SJSA1 (cell line): Measurements from ENCODE around the gene VEGFC. TPM values are rescaled to one million over a fixed set of nuclear protein-coding genes. Genes with fewer than 3 reads are reported as not detected.

ENCODE experiments used
- DNase-seq, 2 experiments: peaks; one replicate each; pipeline ENCODE4 v3.0.0-alpha.2; 2015 to 2020; ENCODE audit warnings: low spot score in 2 of 2, low read depth in 1 of 2
- H3K27ac ChIP-seq: fragments of 250-450 bp; sonication (Bioruptor Pico); 2 replicates; pipeline ENCODE4 v1.5.1; 2020; ENCODE audit warnings: mild to moderate bottlenecking, moderate library complexity
- H3K27me3 ChIP-seq: fragments of 250-450 bp; sonication (Bioruptor Pico); replicated peaks from 2 replicates; pipeline ENCODE4 v1.5.1; 2020; ENCODE audit warnings: mild to moderate bottlenecking, moderate library complexity
- H3K36me3 ChIP-seq: fragments of 250-450 bp; sonication (Bioruptor Pico); 2 replicates; pipeline ENCODE4 v1.5.1; 2020; ENCODE audit warnings: mild to moderate bottlenecking
- H3K4me1 ChIP-seq: fragments of 250-450 bp; sonication (Bioruptor Pico); replicated peaks from 2 replicates; pipeline ENCODE4 v1.6.1; 2021; ENCODE audit warnings: mild to moderate bottlenecking
- H3K4me3 ChIP-seq: fragments of 250-450 bp; sonication (Bioruptor Pico); 2 replicates; pipeline ENCODE4 v1.5.1; 2020; ENCODE audit warnings: mild to moderate bottlenecking
- H3K9me3 ChIP-seq: fragments of 250-450 bp; sonication (Bioruptor Pico); replicated peaks from 2 replicates; pipeline ENCODE4 v1.5.1; 2020; ENCODE audit warnings: mild to moderate bottlenecking
- total RNA-seq: library from RNA; depleted of rRNA; stranded (reverse); fragments of >200 nt; shearing (Covaris generic); gene quantifications from 2 replicates; pipeline ENCODE4 v1.2.3, GENCODE V29; 2014

Gene VEGFC
- total RNA-seq, 1 experiment from 2014 or later, result 19.0 TPM

DNA sequence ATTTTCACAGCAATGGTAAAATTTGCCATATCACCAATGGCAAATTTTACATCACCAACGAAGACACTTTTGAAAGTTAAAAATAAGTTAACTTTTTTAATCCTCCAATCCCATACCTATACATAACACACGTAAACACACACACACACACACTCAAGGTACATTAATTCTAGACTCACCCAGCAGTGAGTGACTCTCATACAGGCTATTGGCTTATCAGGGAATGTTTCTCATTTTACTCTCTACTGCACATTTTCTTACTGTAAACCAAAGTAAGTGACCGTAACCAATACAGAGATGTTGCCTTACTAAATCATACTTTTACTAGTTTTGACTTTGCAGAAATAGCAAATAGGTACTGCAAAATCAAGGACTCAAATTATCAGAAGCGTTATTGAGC, 2.3 kb downstream of the VEGFC start:
- no peak for DNase-seq
- Histone ChIP-seq H3K4me1 (peaks cover 37% of the 10 kb centered on the region), H3K4me3 (peak overlapping the region; percentile 56; the same call in 1 of the 2 replicates), H3K9me3 (no peaks in the 10 kb centered on the region), H3K27me3 (no peaks in the 10 kb centered on the region), H3K36me3 (no peaks in the 10 kb centered on the region), H3K27ac (no peak overlapping the region)

DNA sequence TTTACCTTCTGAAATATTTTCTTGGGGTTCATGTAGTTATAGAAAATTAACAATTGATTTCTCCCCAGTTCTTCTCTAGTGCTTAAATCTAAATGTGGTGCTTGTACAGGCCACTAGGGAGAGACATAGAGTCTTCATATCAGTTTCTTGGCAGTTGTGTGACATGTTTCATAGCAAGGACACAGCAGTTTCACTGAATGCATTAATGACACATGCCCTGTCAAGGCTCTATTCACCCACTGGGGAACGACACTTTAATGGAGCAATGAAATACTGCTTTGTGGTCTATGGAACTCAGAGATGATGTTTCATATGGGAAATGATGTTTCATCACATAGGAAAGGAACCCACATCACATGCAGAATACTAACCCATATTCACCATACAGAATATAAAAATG, 2.8 kb downstream of the VEGFC start:
- peaks cover 32% of the 10 kb centered on the region for H3K4me1 ChIP-seq
- DNase-seq, result peak; percentile 44 to 54
- no peak overlapping the region for H3K4me3 ChIP-seq
- no peak overlapping the region for H3K27ac ChIP-seq
- H3K27me3 ChIP-seq, result no peaks in the 10 kb centered on the region
- H3K9me3 ChIP-seq, result no peaks in the 10 kb centered on the region
- H3K36me3 ChIP-seq, result no peaks in the 10 kb centered on the region

DNA sequence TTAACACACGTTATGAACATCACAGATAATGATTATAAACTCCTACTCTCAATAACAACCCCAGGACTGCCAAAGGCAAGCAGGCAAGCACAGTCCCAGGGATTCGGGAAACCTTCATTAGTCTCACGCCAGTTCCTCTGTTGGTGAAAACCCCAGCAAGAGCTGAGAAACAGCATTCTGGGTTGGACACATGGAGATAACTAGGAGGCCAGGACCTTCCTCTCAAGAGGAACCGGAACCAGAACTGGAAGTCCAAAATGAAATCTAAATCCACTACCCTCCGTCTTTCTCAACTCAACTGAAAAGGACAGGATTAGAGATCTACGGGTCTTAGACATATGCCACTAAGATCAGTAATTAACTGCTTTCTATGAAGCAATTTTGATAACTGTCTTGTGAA, 3.8 kb downstream of the VEGFC start:
- H3K27ac ChIP-seq, result no peak overlapping the region

DNA sequence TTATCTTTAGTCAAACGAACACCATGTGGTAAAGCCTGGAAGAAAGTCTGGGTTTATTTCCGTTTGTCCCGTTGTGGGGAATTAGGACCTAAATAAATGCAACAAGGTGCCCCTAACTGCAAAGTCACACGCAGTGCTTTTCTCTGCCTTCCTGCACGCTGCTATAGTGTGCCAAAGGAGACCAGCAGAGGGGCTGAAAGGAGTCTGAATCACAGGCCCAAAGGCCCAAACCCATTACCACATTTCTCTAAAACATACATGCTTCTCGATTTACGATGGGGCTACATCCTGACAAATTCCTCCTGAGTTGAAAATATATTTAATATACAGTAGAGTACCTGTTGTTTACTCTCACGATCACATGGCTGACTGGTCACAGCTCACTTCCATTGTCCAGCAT, 4.5 kb downstream of the VEGFC start:
- Histone ChIP-seq H3K4me1 (peaks cover 15% of the 10 kb centered on the region), H3K27me3 (no peaks in the 10 kb centered on the region), H3K9me3 (no peaks in the 10 kb centered on the region), H3K27ac (no peak overlapping the region), H3K4me3 (no peak overlapping the region), H3K36me3 (no peaks in the 10 kb centered on the region)
- no peak for DNase-seq

More for the DNA sequence above, 3.8 kb downstream of the VEGFC start:
- DNase-seq, result no peak
- Histone ChIP-seq H3K4me1 (peaks cover 23% of the 10 kb centered on the region), H3K36me3 (no peaks in the 10 kb centered on the region), H3K9me3 (no peaks in the 10 kb centered on the region), H3K4me3 (no peak overlapping the region), H3K27me3 (no peaks in the 10 kb centered on the region)

DNA sequence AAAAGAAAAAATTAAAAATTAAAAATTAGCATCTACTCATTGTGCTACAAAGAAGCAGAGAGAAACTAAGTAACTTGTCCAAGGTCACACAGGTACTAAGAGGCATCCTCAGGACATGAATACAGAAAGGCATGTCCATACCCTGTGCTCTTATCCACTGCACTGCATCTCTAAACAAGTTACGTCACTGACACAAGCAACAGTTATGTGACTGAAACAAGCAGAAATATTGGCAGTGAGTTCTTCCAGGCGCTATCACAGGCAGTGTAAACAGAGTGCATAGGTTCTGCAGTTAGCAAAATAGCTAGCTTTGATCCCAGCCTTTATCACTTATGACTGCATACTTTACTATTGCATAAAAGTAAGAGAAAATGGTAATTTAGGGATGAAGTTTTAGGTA, 7.9 kb downstream of the VEGFC start:
- no peak overlapping the region for H3K27ac ChIP-seq
- no peak overlapping the region for H3K4me3 ChIP-seq
- no peaks in the 10 kb centered on the region for H3K36me3 ChIP-seq
- no peak for DNase-seq
- H3K4me1 ChIP-seq, result peaks cover 21% of the 10 kb centered on the region
- no peaks in the 10 kb centered on the region for H3K27me3 ChIP-seq
- no peaks in the 10 kb centered on the region for H3K9me3 ChIP-seq

DNA sequence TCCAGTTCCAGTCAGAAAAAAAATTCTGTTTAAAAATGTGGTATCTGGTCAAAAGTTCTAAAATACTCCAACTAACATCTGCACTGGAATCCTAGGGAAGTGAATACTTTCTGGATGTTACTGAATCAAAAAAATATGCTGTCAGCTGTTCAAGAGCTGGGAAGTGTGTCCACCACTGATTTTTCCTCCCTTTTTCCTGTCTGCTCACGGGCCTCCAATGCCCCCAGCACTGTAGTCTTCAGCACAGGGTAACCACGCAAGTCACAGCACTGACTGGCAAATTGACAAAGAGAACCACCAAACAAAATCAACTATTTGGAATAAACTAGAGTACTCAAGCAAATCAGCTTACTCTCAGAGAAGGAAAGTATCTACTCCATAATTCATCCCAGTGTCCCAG, 9.9 kb downstream of the VEGFC start:
- Histone ChIP-seq H3K27me3 (no peaks in the 10 kb centered on the region), H3K27ac (no peak overlapping the region), H3K36me3 (no peaks in the 10 kb centered on the region), H3K9me3 (no peaks in the 10 kb centered on the region), H3K4me3 (no peak overlapping the region), H3K4me1 (peaks cover 40% of the 10 kb centered on the region)
- DNase-seq, result no peak

DNA sequence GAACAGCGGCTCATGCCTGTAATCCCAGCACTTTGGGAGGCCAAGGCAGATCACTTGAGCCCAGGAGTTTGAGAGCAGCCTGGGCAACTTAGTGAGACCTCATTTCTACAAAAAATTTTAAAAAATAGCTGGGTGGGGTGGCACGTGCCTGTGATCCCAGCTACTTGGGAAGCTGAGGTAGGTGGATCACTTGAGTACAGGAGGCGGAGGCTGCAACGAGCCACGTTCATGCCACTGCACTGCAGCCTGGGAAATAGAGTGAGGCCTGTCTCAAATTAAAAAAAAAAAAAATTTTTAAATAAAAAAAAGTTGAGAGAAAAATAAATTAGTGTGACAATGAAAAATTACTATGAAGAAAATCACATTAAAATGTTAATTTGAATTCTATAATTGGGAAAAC, 10.5 kb downstream of the VEGFC start:
- no peak overlapping the region for H3K4me3 ChIP-seq
- H3K9me3 ChIP-seq, result no peaks in the 10 kb centered on the region
- no peak for DNase-seq
- peaks cover 40% of the 10 kb centered on the region for H3K4me1 ChIP-seq
- no peak overlapping the region for H3K27ac ChIP-seq
- no peaks in the 10 kb centered on the region for H3K36me3 ChIP-seq
- no peaks in the 10 kb centered on the region for H3K27me3 ChIP-seq

DNA sequence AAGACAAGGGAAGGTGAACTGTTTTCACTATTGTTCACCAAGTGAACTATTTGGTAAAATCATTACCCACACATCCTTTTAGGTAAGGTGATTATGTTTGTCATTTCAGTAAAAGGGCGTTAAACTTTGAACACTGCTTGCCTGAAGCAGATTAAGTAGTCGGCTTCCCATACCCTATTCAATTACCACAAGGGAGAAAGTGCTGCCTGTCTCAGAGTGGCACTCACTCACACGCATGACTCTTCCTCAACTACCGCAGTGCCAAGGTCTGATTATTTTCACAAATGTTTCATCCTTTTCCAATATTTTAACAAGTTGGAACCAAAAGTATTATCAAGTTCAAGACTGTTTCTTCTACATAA, 11.0 kb downstream of the VEGFC start:
- Histone ChIP-seq H3K27ac (peak overlapping the region; percentile 15; the same call in 1 of the 2 replicates), H3K9me3 (no peaks in the 10 kb centered on the region), H3K36me3 (no peaks in the 10 kb centered on the region), H3K4me3 (no peak overlapping the region), H3K27me3 (no peaks in the 10 kb centered on the region), H3K4me1 (peaks cover 40% of the 10 kb centered on the region)
- DNase-seq, result peak in 1 of 2 experiments; percentile 32

DNA sequence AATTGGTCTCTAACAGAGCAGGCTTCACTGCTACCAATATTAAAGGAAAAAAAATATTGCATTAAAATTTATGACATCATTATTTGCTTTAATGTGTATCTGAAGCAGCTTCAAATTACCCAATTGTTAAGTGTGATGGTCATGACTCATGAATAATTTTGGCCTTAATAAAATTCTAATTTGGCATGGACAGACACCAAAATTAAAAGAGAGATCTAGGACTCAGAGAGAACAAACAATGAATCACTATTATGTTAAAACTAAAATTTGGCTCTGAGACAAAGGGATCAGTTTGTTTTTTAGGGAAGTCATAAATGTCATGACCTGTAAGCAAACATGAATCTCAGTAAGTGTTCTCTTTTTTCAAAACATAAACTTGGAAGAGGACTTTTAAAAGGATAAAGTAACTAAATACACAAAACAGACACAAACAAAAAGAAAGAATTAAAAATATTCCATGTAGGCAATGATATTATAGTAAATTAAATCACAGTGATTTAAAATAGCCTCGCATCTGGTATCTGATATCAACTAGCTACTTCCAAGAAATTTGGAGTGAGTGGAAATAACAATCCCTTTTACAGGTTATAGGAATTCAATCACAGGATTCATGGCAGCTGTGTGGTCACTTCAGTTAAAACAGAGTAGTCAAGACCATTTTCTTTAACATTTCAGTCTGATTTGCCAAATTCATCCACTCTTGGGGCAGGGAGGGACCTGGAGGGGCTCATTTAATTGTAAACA, 11.6 kb downstream of the VEGFC start:
- H3K4me1 ChIP-seq, result peaks cover 43% of the 10 kb centered on the region
- DNase-seq, result peak in 1 of 2 experiments; percentile 29

DNA sequence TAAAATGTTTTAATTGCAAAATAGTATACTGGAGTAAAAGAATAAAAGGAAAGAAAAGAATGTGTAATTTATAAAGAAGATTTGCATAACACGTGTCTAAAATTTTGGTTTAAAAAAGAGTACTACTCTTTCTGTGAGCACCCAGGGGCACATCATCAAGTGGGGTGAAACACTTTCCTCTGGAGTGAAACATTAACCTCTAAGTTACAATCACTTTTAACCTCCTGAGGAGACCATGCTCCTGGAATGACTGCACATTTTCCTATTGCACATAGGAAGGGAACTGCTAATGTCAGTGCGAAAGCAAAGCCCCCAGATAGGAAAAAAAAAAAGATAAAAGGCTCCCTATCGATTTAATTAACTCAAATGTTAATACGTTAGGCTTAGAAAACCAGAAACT, 13.3 kb downstream of the VEGFC start:
- peaks cover 55% of the 10 kb centered on the region for H3K4me1 ChIP-seq
- H3K4me3 ChIP-seq, result no peak overlapping the region
- H3K27ac ChIP-seq, result 0 out of 2 replicates have a peak overlapping the region, but pooled peaks have one; percentile 92
- H3K36me3 ChIP-seq, result no peaks in the 10 kb centered on the region
- H3K9me3 ChIP-seq, result no peaks in the 10 kb centered on the region
- no peak for DNase-seq
- no peaks in the 10 kb centered on the region for H3K27me3 ChIP-seq

More for the DNA sequence above, 11.6 kb downstream of the VEGFC start:
- Histone ChIP-seq H3K27ac (peak overlapping the region; percentile 15; the same call in 1 of the 2 replicates), H3K36me3 (no peaks in the 10 kb centered on the region), H3K9me3 (no peaks in the 10 kb centered on the region), H3K27me3 (no peaks in the 10 kb centered on the region), H3K4me3 (no peak overlapping the region)

DNA sequence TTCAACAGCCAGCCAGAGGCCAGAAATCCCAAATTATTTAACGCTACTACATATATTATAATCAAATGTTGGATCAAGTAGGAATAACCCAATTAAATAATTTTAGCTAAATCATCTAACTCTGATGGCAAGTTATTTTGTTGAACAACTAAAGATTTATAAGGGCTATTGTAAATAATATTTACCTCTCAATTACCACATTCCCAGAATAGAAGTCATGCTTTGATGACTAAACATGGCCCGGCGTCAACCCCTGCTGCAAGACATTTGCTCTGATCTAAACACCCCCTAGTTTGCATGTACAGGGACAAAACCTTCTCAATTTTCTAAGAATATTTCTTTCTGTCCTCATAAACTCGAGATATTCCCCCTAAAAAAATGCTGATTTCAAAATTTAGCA, 14.2 kb downstream of the VEGFC start:
- H3K4me1 ChIP-seq, result peaks cover 55% of the 10 kb centered on the region

DNA sequence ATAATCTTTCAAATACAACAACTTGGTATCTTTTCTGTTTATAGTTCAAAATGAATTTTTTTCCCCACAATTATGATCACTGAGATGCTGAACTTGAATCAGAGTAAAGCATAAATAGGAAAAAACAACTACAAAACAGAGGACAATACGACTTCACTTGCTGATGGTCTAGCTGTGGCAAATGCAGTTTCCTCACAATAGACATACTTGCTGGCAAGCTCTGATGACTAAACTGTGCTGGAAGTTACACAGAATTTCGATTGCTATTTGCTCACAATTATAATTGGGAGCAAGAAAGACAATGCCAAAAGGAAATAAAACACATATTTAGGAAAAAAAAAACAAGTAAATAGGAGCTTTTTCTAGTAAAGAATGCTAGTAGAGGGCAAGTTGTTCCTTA, 14.7 kb downstream of the VEGFC start:
- Histone ChIP-seq H3K4me3 (no peak overlapping the region), H3K9me3 (no peaks in the 10 kb centered on the region), H3K36me3 (peaks cover 2% of the 10 kb centered on the region; the same call in 1 of the 2 replicates), H3K4me1 (peaks cover 55% of the 10 kb centered on the region), H3K27ac (peak overlapping the region; percentile 92), H3K27me3 (no peaks in the 10 kb centered on the region)
- no peak for DNase-seq

More for the DNA sequence above, 14.2 kb downstream of the VEGFC start:
- H3K27ac ChIP-seq, result peak overlapping the region; percentile 92
- no peaks in the 10 kb centered on the region for H3K27me3 ChIP-seq
- H3K4me3 ChIP-seq, result no peak overlapping the region
- no peaks in the 10 kb centered on the region for H3K36me3 ChIP-seq
- DNase-seq, result peak; percentile 66 to 71
- no peaks in the 10 kb centered on the region for H3K9me3 ChIP-seq

DNA sequence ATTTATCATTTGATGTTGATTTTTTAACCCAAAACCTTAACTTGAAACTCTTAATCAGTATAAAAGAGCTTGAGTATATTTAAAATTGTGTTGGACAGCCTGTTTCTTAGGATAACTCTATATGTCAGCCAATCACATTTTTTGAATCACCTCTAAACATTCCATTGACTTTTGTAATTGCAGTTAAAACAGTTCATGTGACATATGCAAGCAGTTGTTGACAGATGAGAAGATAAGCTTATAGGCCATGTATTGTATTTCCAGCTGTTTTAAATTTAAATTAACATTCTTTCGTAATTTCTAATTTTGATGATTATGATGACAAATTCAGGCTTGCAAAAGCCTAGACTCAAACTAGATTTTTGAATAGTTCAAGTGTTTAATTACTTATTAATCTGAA, 17.4 kb downstream of the VEGFC start:
- no peak overlapping the region for H3K27ac ChIP-seq
- H3K4me1 ChIP-seq, result peaks cover 39% of the 10 kb centered on the region
- no peak overlapping the region for H3K4me3 ChIP-seq
- H3K27me3 ChIP-seq, result no peaks in the 10 kb centered on the region
- peaks cover 3% of the 10 kb centered on the region; the same call in 1 of the 2 replicates for H3K36me3 ChIP-seq
- H3K9me3 ChIP-seq, result no peaks in the 10 kb centered on the region
- DNase-seq, result no peak

DNA sequence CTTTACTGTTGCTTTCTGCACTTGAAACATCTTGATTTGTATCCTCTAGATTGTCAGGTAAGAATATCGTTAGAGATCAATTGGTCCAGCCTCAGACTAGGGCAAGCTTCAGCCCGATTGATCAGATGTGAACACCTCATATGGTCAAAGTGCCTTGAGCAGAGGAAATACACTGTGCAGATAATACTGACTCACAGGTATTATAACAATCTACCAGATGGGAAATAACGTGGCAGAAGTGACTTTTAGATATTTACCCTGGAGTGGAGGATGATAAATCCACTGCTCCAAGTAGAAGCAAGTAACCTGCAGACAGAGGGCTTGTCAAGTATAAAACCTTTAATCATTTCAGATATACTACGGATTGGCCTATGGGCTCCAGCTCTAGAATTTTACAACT, 17.9 kb downstream of the VEGFC start:
- Histone ChIP-seq H3K27ac (no peak overlapping the region), H3K9me3 (no peaks in the 10 kb centered on the region), H3K4me1 (peaks cover 41% of the 10 kb centered on the region), H3K4me3 (no peak overlapping the region), H3K27me3 (no peaks in the 10 kb centered on the region), H3K36me3 (peaks cover 3% of the 10 kb centered on the region; the same call in 1 of the 2 replicates)
- no peak for DNase-seq
